ENCODE measurements around the gene UNKL. TPM values are rescaled to one million over a fixed set of nuclear protein-coding genes. Genes with fewer than 3 reads are reported as not detected.

The UNKL gene
- total RNA-seq, 2 donors from 2014 or later, result 22.1 to 42.8 TPM

DNA sequence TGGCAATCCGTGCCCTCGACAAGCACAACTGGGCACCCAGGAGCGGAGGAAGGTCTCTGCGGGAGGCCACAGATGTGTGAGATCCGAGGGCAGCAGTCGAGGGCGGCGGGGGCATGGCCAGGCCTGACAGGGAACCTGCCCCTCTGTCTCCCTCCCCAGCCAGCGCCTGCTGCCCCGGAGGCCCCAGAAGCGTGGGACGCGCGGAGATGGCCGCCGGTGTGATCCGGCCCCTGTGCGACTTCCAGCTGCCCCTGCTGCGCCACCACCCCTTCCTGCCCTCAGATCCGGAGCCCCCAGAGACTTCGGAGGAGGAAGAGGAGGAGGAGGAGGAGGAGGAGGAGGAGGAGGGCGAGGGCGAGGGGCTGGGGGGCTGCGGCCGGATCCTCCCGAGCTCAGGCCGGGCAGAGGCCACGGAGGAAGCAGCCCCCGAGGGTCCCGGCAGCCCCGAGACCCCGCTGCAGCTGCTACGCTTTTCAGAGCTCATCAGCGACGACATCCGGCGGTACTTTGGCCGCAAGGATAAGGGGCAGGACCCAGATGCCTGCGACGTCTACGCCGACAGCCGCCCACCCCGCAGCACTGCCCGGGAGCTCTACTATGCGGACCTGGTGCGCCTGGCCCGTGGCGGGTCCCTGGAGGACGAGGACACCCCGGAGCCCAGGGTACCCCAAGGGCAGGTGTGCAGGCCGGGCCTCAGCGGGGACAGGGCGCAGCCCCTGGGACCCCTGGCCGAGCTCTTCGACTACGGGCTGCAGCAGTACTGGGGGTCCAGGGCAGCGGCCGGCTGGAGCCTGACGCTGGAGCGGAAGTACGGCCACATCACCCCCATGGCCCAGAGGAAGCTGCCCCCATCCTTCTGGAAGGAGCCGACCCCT, 18.1 kb upstream of the UNKL start:
- TF ChIP-seq, protein P1, sequence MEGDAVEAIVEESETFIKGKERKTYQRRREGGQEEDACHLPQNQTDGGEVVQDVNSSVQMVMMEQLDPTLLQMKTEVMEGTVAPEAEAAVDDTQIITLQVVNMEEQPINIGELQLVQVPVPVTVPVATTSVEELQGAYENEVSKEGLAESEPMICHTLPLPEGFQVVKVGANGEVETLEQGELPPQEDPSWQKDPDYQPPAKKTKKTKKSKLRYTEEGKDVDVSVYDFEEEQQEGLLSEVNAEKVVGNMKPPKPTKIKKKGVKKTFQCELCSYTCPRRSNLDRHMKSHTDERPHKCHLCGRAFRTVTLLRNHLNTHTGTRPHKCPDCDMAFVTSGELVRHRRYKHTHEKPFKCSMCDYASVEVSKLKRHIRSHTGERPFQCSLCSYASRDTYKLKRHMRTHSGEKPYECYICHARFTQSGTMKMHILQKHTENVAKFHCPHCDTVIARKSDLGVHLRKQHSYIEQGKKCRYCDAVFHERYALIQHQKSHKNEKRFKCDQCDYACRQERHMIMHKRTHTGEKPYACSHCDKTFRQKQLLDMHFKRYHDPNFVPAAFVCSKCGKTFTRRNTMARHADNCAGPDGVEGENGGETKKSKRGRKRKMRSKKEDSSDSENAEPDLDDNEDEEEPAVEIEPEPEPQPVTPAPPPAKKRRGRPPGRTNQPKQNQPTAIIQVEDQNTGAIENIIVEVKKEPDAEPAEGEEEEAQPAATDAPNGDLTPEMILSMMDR (IDR thresholded peaks at IDR 0.05), result no peak
- DNase-seq (ENCODE audit: low spot score) (no peak), ATAC-seq (ENCODE audit: insufficient number of reproducible peaks, low FRiP score, low read depth) (no peak)
- no peak overlapping the region for H3K4me3 ChIP-seq
- H3K9me3 ChIP-seq, result no peaks in the 10 kb centered on the region
- H3K4me1 ChIP-seq (ENCODE audit: control insufficient read depth in 1 of 2, low read depth in 2 of 2), result no peaks in the 10 kb centered on the region
- no peaks in the 10 kb centered on the region for H3K36me3 ChIP-seq
- H3K27me3 ChIP-seq (replicated peaks; ENCODE audit: insufficient read depth), result no peaks in the 10 kb centered on the region
- no peak overlapping the region for H3K27ac ChIP-seq

DNA sequence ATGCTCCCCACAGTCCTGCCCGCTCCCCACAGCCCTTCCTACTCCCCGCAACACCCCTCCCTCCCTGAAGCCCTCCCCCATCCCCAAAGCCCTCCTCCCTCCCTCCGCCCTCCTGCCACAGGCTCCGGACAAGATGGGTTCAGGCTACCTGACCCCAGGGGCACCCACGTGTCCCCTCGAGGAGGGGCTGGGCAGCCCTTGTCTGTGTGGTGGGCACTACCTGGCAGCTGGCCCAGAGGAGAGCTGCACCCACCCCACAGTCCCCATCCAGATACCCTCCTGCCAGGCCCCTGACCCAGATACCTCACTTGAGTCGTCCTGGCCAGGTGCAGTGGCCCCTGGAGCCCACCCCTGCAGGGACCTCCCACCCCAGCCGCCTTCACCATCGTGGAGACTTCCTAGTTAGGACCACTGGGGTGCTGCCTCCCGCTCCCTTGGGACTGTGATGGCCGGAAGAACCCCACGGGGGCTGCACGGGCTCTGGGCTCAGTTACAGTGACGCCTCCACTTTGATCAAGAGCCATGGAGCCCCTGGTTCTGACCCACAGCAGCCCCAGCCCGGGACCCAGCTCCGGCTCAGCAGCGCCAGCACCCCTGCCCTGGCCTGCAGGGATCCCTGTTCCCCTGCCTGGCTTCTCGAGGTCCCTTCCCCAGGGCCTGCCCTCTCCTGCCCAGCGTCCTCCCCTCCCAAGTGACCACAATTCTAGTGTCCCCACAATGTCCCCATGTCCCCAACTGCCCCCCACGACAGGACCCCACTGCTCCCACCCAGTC, 17.2 kb upstream of the UNKL start:
- no peak for DNase-seq (ENCODE audit: low spot score)

DNA sequence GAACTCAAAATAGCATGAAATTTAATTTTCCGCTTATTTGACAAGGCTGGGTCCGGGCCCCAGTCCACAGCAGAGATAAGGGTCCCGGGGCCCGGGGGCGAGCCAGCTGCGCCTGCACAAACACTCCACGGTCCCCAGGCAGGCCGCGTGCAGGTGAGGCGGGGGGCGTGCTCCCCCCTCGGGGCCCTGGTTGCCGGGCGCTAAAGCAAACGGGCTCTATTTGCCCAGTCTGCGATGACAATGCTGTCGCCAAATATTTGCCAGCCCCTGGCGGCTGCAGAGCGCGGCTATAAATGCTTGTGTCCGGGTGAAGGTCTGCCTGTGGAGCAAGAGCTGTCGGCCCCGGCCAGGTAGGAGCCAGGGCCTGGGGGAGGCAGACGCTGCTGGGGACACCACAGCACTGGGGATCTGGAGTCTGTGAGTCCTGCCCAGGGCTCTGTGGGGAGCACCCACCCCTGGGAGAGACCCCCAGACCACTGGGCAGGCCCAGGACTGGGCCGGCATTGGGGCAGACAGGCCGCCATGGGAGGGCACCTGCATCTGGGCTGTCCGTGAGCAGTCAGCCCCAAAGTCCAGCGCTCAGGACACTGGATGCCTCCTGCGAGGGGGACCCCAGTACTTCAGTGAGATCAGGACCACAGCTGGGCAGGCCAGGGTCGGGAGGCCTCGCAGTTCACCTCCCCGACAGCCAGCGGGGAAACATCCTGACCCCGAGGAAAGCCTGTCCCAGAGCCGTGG, 16.4 kb upstream of the UNKL start, which contains the start of gene PERCC1:
TSS of gene PERCC1 (plus strand) at position 320 of the 738 bp plus-strand sequence. CDS start 1,516 bp downstream, outside the sequence.
- H3K9me3 ChIP-seq, result no peaks in the 10 kb centered on the region
- ATAC-seq (ENCODE audit: insufficient number of reproducible peaks, low FRiP score, low read depth) (no peak), DNase-seq (ENCODE audit: low spot score) (no peak)
- no peaks in the 10 kb centered on the region for H3K36me3 ChIP-seq
- no peak within 1 kb of the TSS for H3K4me3 ChIP-seq
- TF ChIP-seq, protein P1 (IDR thresholded peaks at IDR 0.05), result no peak
- no peak within 1 kb of the TSS for H3K27ac ChIP-seq
- H3K4me1 ChIP-seq (ENCODE audit: control insufficient read depth in 1 of 2, low read depth in 2 of 2), result no peaks in the 10 kb centered on the region
- no peaks in the 10 kb centered on the region for H3K27me3 ChIP-seq (replicated peaks; ENCODE audit: insufficient read depth)

More for the DNA sequence above, 17.2 kb upstream of the UNKL start:
- no peaks in the 10 kb centered on the region for H3K9me3 ChIP-seq
- no peak overlapping the region for H3K4me3 ChIP-seq
- TF ChIP-seq, protein P1 (IDR thresholded peaks at IDR 0.05), result no peak
- no peaks in the 10 kb centered on the region for H3K4me1 ChIP-seq (ENCODE audit: control insufficient read depth in 1 of 2, low read depth in 2 of 2)
- no peaks in the 10 kb centered on the region for H3K27me3 ChIP-seq (replicated peaks; ENCODE audit: insufficient read depth)
- ATAC-seq (ENCODE audit: insufficient number of reproducible peaks, low FRiP score, low read depth), result no peak
- H3K27ac ChIP-seq, result no peak overlapping the region
- no peaks in the 10 kb centered on the region for H3K36me3 ChIP-seq

DNA sequence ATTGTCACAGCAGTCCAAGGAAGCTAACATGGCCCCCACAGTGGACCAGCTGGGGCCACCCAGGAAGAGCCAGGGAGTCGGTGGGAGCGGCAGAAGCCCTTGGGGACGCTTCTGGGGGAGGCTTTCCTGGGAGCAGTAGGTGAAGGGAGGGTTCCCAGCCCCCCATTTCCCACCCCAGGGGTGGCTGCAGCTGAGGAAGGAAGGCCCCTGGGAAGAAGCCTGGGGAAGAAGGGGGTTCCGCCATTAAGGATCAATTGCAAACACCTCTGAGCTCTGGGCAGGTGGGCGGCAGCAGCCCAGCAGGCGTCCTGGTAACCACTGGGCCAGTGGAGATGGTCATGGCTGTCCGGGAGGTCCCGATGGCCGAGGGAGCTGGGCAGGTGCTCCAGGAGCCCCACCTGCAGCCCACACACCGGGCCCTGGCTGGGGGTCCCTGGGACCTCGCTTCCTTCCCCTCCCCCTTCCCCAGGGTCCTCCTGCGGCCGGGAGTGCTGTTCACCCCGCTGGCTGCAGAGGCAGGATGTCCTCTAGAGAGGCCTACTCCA, 15.8 kb upstream of the UNKL start:
- Histone ChIP-seq H3K4me1 (ENCODE audit: control insufficient read depth in 1 of 2, low read depth in 2 of 2) (no peaks in the 10 kb centered on the region), H3K9me3 (no peaks in the 10 kb centered on the region), H3K27me3 (replicated peaks; ENCODE audit: insufficient read depth) (no peaks in the 10 kb centered on the region), H3K36me3 (no peaks in the 10 kb centered on the region), H3K4me3 (no peak overlapping the region), H3K27ac (no peak overlapping the region)
- TF ChIP-seq, protein P1 (IDR thresholded peaks at IDR 0.05), result no peak
- DNase-seq (ENCODE audit: low spot score), result no peak
- ATAC-seq (ENCODE audit: insufficient number of reproducible peaks, low FRiP score, low read depth), result no peak

Data from thoracic aorta (tissue), 2 donors.